Liver (tissue), 9 donors: ENCODE results near the gene CHAT. TPM values are rescaled to one million over a fixed set of nuclear protein-coding genes. Genes with fewer than 3 reads are reported as not detected.
A peak's percentile ranks its signal among the peaks of the same experiment; 100 is the strongest.

Experiments used
- DNase-seq: peaks from one replicate; pipeline ENCODE4 v3.0.0-alpha.2; 2017; ENCODE audit warnings: low spot score
- H3K27ac ChIP-seq, 2 donors: one replicate each; pipeline ENCODE4 v1.7.0; 2013; ENCODE audit warnings: inconsistent platforms in 2 of 2, low read length in 2 of 2, control low read depth in 1 of 2, low read depth in 1 of 2, mild to moderate bottlenecking in 1 of 2
- H3K27me3 ChIP-seq, 4 donors: one replicate each; pipeline versions ENCODE4 v1.6.1 to v1.7.0; 2013; ENCODE audit warnings: low read length in 3 of 4, inconsistent platforms in 1 of 4, mild to moderate bottlenecking in 1 of 4, moderate library complexity in 1 of 4; ENCODE audit not compliant: control insufficient read depth in 4 of 4, insufficient read depth in 4 of 4
- H3K36me3 ChIP-seq, 4 donors: one replicate each; pipeline versions ENCODE4 v1.6.1 to v1.7.0; 2013; ENCODE audit warnings: low read length in 3 of 4, mild to moderate bottlenecking in 3 of 4, low read depth in 1 of 4, moderate library complexity in 1 of 4; ENCODE audit not compliant: control insufficient read depth in 4 of 4, insufficient read depth in 3 of 4
- H3K4me1 ChIP-seq, 4 donors: one replicate each; pipeline versions ENCODE4 v1.6.1 to v1.7.0; 2013; ENCODE audit warnings: low read length in 3 of 4, mild to moderate bottlenecking in 3 of 4, moderate library complexity in 1 of 4; ENCODE audit not compliant: control insufficient read depth in 4 of 4, insufficient read depth in 4 of 4
- H3K4me3 ChIP-seq, 3 donors: one replicate each; pipeline versions ENCODE4 v1.6.1 to v1.7.0; 2013; ENCODE audit warnings: low read length in 3 of 3, control low read depth in 1 of 3, low read depth in 1 of 3, mild to moderate bottlenecking in 1 of 3
- H3K9ac ChIP-seq, 2 donors: one replicate each; pipeline ENCODE4 v1.7.0; 2013; ENCODE audit warnings: low read length in 2 of 2, mild to moderate bottlenecking in 2 of 2, moderate library complexity in 2 of 2, control low read depth in 1 of 2, low read depth in 1 of 2
- H3K9me3 ChIP-seq, 4 donors: one replicate each; pipeline versions ENCODE4 v1.6.1 to v1.7.0; 2013; ENCODE audit warnings: low read length in 3 of 4; ENCODE audit not compliant: control insufficient read depth in 4 of 4
- EGR1 ChIP-seq, 2 donors: IDR thresholded peaks; 2 replicates each; pipeline ENCODE4 v1.6.1; 2016 to 2018; ENCODE audit warnings: antibody characterized with exemption in 2 of 2, low read depth in 2 of 2
- FOXA1 ChIP-seq: IDR thresholded peaks from 2 replicates; pipeline ENCODE4 v1.6.1; 2016; ENCODE audit warnings: antibody characterized with exemption
- FOXA2 ChIP-seq: IDR thresholded peaks from 2 replicates; pipeline ENCODE4 v1.6.1; 2016; ENCODE audit warnings: antibody characterized with exemption
- GABPA ChIP-seq, 2 donors: IDR thresholded peaks in 1 of 2; conservative IDR thresholded peaks in 1 of 2; 2 replicates each; pipeline ENCODE4 v1.6.1; 2016; ENCODE audit warnings: antibody characterized with exemption in 2 of 2, mild to moderate bottlenecking in 1 of 2, moderate library complexity in 1 of 2
- HNF4G ChIP-seq: IDR thresholded peaks from 2 replicates; pipeline ENCODE4 v1.6.1; 2016; ENCODE audit warnings: antibody characterized with exemption
- NR2F2 ChIP-seq: IDR thresholded peaks from 2 replicates; pipeline ENCODE4 v1.6.1; 2016; ENCODE audit warnings: antibody characterized with exemption
- RAD21 ChIP-seq, 2 donors: IDR thresholded peaks; 2 replicates each; pipeline ENCODE4 v1.6.1; 2016; ENCODE audit warnings: antibody characterized with exemption in 2 of 2, mild to moderate bottlenecking in 2 of 2
- RXRA ChIP-seq, 2 donors: IDR thresholded peaks; 2 replicates each; pipeline ENCODE4 v1.6.1; 2017 to 2018; ENCODE audit warnings: antibody characterized with exemption in 2 of 2, mild to moderate bottlenecking in 1 of 2
- SP1 ChIP-seq: IDR thresholded peaks from 2 replicates; pipeline ENCODE4 v1.6.1; 2018; ENCODE audit warnings: antibody characterized with exemption, mild to moderate bottlenecking
- TAF1 ChIP-seq: conservative IDR thresholded peaks from 2 replicates; pipeline ENCODE4 v1.6.1; 2016; ENCODE audit warnings: antibody characterized with exemption, mild to moderate bottlenecking
- ZBTB33 ChIP-seq: IDR thresholded peaks from 2 replicates; pipeline ENCODE4 v1.6.1; 2016; ENCODE audit warnings: antibody characterized with exemption
- WGBS: extraction: QIAGEN DNeasy Blood & Tissue Kit; methylation state at CpG from one replicate; pipeline ENCODE4 v1.1.7; 2013; 5-methylcytosine and 5-hydroxymethylcytosine counted together
- polyA plus RNA-seq, 2 donors: library from polyadenylated mRNA; stranded (reverse) in 1 of 2; unstranded in 1 of 2; fragments of 200-250 nt in 1 of 2; fragments of >200 nt in 1 of 2; fragmentation: Nextera tagmentation in 1 of 2; extraction: Ambion mirVana in 1 of 2; gene quantifications; one replicate each; pipeline versions ENCODE4 v1.2.1 to v1.2.3, GENCODE V29; 2013 to 2015
- total RNA-seq, 2 donors: library from RNA; depleted of rRNA; stranded (reverse); fragments of >200 nt; gene quantifications; one replicate each; pipeline ENCODE4 v1.2.3, GENCODE V29; 2014
- TF ChIP-seq, protein P1 (sequence below): fragments of 150-350 bp; IDR thresholded peaks from 2 replicates; pipeline ENCODE4 v1.5.1; 2017; ENCODE audit warnings: improper control_type of control experiment, low read depth, low read length; ENCODE audit not compliant: missing input control
- TF ChIP-seq, protein P2 (sequence below): IDR thresholded peaks from 2 replicates; pipeline ENCODE4 v1.6.1; 2016; ENCODE audit warnings: antibody characterized with exemption
- donor health status: healthy.
- donor health status: healthy.
- donor health status: healthy.
- donor health status: healthy.
- donor health status: healthy.

CHAT gene
- total and polyA plus RNA-seq, 4 donors, result not detected

DNA sequence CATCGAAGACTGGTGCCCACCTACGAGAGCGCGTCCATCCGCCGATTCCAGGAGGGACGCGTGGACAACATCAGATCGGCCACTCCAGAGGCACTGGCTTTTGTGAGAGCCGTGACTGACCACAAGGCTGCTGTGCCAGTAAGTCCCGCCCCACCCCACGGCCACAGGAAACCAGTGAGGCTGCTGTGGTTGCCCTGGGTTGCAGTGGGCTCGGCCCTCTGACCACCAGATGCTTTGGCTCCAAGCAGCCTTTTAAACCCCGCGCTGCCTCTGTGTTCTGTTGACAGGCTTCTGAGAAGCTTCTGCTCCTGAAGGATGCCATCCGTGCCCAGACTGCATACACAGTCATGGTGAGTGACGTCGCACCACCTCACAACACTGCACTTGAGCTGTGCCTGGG, 41.3 kb downstream of the CHAT start:
- Histone ChIP-seq H3K27me3 (no peaks in the 10 kb centered on the region), H3K4me1 (no peaks in the 10 kb centered on the region), H3K9me3 (peaks cover 0 to 5% (median 2%) of the 10 kb centered on the region in 4 donors), H3K27ac (no peak overlapping the region), H3K36me3 (no peaks in the 10 kb centered on the region), H3K9ac (no peak overlapping the region), H3K4me3 (no peak overlapping the region)
- WGBS, result 87% methylated on average over 18 of the region's 18 CpGs
- DNase-seq, result peak; percentile 29
- TF ChIP-seq RAD21 (IDR thresholded peaks at IDR 0.05) (no peak), EGR1 (IDR thresholded peaks at IDR 0.05; ENCODE audit: low read depth in 2 of 2) (no peak), NR2F2 (no peak), FOXA1 (no peak), RXRA (IDR thresholded peaks at IDR 0.05) (no peak), GABPA (IDR thresholded peaks at IDR 0.05 in 1 of 2, conservative IDR thresholded peaks at IDR 0.05 in 1 of 2) (no peak), TAF1 (no peak), ZBTB33 (no peak), HNF4G (no peak)
- TF ChIP-seq, protein P1, sequence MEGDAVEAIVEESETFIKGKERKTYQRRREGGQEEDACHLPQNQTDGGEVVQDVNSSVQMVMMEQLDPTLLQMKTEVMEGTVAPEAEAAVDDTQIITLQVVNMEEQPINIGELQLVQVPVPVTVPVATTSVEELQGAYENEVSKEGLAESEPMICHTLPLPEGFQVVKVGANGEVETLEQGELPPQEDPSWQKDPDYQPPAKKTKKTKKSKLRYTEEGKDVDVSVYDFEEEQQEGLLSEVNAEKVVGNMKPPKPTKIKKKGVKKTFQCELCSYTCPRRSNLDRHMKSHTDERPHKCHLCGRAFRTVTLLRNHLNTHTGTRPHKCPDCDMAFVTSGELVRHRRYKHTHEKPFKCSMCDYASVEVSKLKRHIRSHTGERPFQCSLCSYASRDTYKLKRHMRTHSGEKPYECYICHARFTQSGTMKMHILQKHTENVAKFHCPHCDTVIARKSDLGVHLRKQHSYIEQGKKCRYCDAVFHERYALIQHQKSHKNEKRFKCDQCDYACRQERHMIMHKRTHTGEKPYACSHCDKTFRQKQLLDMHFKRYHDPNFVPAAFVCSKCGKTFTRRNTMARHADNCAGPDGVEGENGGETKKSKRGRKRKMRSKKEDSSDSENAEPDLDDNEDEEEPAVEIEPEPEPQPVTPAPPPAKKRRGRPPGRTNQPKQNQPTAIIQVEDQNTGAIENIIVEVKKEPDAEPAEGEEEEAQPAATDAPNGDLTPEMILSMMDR, result no peak
- TF ChIP-seq, protein P2, sequence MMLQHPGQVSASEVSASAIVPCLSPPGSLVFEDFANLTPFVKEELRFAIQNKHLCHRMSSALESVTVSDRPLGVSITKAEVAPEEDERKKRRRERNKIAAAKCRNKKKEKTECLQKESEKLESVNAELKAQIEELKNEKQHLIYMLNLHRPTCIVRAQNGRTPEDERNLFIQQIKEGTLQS, result no peak

- TF ChIP-seq SP1 (no peak), FOXA2 (no peak), EGR1 (IDR thresholded peaks at IDR 0.05; ENCODE audit: low read depth in 2 of 2) (no peak), GABPA (IDR thresholded peaks at IDR 0.05 in 1 of 2, conservative IDR thresholded peaks at IDR 0.05 in 1 of 2) (no peak), TAF1 (no peak), ZBTB33 (no peak)
- TF ChIP-seq, protein P1, result no peak
- TF ChIP-seq, protein P2, result no peak
- no peaks in the 10 kb centered on the region for H3K36me3 ChIP-seq
- WGBS, result 79% methylated on average over 9 of the region's 9 CpGs
- no peaks in the 10 kb centered on the region for H3K4me1 ChIP-seq
- H3K9me3 ChIP-seq, result peaks cover 0 to 5% (median 2%) of the 10 kb centered on the region in 4 donors
- no peak overlapping the region for H3K9ac ChIP-seq
- H3K27me3 ChIP-seq, result no peaks in the 10 kb centered on the region
- H3K27ac ChIP-seq, result no peak overlapping the region
- no peak overlapping the region for H3K4me3 ChIP-seq
- no peak for DNase-seq
Observed at GRCh38 chr10:49656845-49657493, 43.1 kb downstream of the CHAT start.
